ENCODE measurements around the gene CLCA1.

DNA sequence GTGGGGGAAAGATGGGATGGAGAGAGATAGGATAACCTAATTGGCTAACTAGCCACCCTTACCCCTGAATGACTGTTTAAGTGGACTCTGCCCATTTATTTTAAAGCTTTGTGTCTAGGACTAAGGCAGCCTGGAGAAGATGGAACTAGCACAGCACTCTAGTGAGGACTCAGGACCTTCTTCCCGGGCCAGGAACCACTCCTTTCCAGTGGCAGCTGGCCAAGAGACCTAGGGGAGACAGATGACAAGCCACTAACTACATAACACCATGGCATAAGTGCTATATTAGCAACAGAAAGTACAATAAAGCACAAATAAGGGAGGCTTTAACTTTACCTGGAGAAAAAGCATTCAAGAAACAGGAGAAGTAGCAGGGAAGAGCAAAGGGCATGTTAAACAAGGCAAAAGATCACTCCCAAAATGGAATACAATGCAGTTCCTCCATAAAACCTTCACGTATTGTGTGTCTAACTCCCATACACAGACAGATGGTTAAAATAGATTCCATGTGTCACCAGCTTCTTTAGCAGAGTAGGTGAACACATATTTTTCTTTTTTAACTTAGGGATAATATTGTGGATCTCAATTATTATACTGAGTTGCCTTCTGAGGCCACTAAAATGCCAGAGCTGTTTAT lies 20.6 kb downstream of the CLCA1 start:
- TF ChIP-seq, protein P1, sequence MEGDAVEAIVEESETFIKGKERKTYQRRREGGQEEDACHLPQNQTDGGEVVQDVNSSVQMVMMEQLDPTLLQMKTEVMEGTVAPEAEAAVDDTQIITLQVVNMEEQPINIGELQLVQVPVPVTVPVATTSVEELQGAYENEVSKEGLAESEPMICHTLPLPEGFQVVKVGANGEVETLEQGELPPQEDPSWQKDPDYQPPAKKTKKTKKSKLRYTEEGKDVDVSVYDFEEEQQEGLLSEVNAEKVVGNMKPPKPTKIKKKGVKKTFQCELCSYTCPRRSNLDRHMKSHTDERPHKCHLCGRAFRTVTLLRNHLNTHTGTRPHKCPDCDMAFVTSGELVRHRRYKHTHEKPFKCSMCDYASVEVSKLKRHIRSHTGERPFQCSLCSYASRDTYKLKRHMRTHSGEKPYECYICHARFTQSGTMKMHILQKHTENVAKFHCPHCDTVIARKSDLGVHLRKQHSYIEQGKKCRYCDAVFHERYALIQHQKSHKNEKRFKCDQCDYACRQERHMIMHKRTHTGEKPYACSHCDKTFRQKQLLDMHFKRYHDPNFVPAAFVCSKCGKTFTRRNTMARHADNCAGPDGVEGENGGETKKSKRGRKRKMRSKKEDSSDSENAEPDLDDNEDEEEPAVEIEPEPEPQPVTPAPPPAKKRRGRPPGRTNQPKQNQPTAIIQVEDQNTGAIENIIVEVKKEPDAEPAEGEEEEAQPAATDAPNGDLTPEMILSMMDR (IDR thresholded peaks at IDR 0.05): no peak
- TF ChIP-seq POLR2A (IDR thresholded peaks at IDR 0.05) (no peak), POLR2AphosphoS5 (IDR thresholded peaks at IDR 0.05) (no peak)
